SK-N-SH treated with all-trans-retinoic acid at 6 μM for 48 hours (cell line): ENCODE data around the gene INCA1.

ENCODE experiments used
- ARNTL ChIP-seq: fragments of 450-650 bp; formaldehyde crosslinking; IDR thresholded peaks from 2 replicates; pipeline ENCODE4 v1.5.0; 2020; ENCODE audit warnings: low read depth, mild to moderate bottlenecking, moderate library complexity, borderline replicate concordance
- TOX ChIP-seq: fragments of 250-450 bp; sonication (Bioruptor Pico); IDR thresholded peaks from 2 replicates; pipeline ENCODE4 v1.8.0; 2021; ENCODE audit warnings: mild to moderate bottlenecking, moderate library complexity, borderline replicate concordance
- ZFP30 ChIP-seq: fragments of 450-650 bp; formaldehyde crosslinking; IDR thresholded peaks from 2 replicates; pipeline ENCODE4 v1.5.0; 2022; ENCODE audit warnings: mild to moderate bottlenecking, moderate library complexity
- TF ChIP-seq, protein P1 (sequence below): fragments of 250-450 bp; sonication (Bioruptor Pico); IDR thresholded peaks from 2 replicates; pipeline ENCODE4 v1.5.1; 2020; ENCODE audit warnings: low read depth, mild to moderate bottlenecking, moderate library complexity

DNA sequence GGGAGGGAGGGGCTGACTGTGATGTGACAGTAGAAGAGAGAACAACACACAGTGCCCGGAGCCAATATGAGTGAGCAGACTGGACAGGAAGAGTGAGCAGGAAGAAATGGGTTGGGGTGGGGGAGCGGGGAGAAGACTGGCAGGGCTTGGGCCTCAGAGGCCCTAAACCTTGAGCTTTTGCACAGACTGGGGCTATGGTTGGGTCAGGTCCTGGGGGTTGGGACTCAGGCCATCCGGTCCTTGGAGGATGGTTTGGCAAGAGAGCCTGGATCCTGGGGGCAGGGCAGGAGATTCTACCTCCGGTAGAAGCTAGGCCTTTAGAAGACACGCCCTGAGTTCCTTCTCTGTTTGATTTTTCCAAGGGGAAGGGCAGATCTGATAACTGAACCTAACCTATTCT lies 10.9 kb downstream of the INCA1 start:
- TF ChIP-seq, protein P1, sequence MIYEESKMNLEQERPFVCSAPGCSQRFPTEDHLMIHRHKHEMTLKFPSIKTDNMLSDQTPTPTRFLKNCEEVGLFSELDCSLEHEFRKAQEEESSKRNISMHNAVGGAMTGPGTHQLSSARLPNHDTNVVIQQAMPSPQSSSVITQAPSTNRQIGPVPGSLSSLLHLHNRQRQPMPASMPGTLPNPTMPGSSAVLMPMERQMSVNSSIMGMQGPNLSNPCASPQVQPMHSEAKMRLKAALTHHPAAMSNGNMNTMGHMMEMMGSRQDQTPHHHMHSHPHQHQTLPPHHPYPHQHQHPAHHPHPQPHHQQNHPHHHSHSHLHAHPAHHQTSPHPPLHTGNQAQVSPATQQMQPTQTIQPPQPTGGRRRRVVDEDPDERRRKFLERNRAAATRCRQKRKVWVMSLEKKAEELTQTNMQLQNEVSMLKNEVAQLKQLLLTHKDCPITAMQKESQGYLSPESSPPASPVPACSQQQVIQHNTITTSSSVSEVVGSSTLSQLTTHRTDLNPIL = no peak
- no peak for TF ChIP-seq ARNTL (CRISPR knock-in tag)
- TF ChIP-seq ZFP30 (CRISPR knock-in tag) = no peak
- no peak for TF ChIP-seq TOX
